Measurements from ENCODE around the gene KCTD21. TPM values are rescaled to one million over a fixed set of nuclear protein-coding genes. Genes with fewer than 3 reads are reported as not detected.

Gene KCTD21
- total RNA-seq, 1 experiment from 2014 or later = 9.4 TPM

- no peak overlapping the region for H3K27ac ChIP-seq (ENCODE audit: low read length)
- DNase-seq = no peak
- H3K79me2 ChIP-seq (ENCODE audit: low read length) = 0 out of 2 replicates have a peak, but pooled peaks cover 6% of the 10 kb centered on the region
- H3K9me2 ChIP-seq (replicated peaks; ENCODE audit: low read length) = no peaks in the 10 kb centered on the region
- H2AFZ ChIP-seq (ENCODE audit: low read length) = no peak overlapping the region
- H3K9ac ChIP-seq (ENCODE audit: low read length) = no peak overlapping the region
- H3K36me3 ChIP-seq (ENCODE audit: low read depth, low read length) = peaks cover 7% of the 10 kb centered on the region
- H4K20me1 ChIP-seq (ENCODE audit: low read length) = no peaks in the 10 kb centered on the region
- no peak overlapping the region for H3K4me2 ChIP-seq (ENCODE audit: low read length)
- CTCF ChIA-PET = no interaction called here
- H3K9me3 ChIP-seq (ENCODE audit: low read length) = no peaks in the 10 kb centered on the region
- no peak for TF ChIP-seq EZH2 (IDR thresholded peaks at IDR 0.05; ENCODE audit: low read length, unreplicated experiment)
- no peak for TF ChIP-seq CTCF (conservative IDR thresholded peaks at IDR 0.05; ENCODE audit: low read depth, low read length)
- TF ChIP-seq EZH2phosphoT487 (IDR thresholded peaks at IDR 0.05; ENCODE audit: borderline replicate concordance, low read length) = no peak
- intact Hi-C loops (cut with micrococcal nuclease) = no loop called here
- no peak overlapping the region for H3K4me3 ChIP-seq (ENCODE audit: low read length)
- no peaks in the 10 kb centered on the region for H3F3A ChIP-seq (ENCODE audit: low read length, unreplicated experiment)
- peaks cover 11% of the 10 kb centered on the region for H3K4me1 ChIP-seq (ENCODE audit: insufficient read depth, low read length)
- no TSS peak for BruUV-seq (replicated peaks)
- H3K27me3 ChIP-seq (ENCODE audit: low read length) = no peaks in the 10 kb centered on the region
- POLR2A ChIA-PET (ENCODE audit: unreplicated experiment) = no interaction called here
- no peak for ATAC-seq
These were observed 25.3 kb upstream of the KCTD21 start for GRCh38 chr11:78213526-78214330.

DNA sequence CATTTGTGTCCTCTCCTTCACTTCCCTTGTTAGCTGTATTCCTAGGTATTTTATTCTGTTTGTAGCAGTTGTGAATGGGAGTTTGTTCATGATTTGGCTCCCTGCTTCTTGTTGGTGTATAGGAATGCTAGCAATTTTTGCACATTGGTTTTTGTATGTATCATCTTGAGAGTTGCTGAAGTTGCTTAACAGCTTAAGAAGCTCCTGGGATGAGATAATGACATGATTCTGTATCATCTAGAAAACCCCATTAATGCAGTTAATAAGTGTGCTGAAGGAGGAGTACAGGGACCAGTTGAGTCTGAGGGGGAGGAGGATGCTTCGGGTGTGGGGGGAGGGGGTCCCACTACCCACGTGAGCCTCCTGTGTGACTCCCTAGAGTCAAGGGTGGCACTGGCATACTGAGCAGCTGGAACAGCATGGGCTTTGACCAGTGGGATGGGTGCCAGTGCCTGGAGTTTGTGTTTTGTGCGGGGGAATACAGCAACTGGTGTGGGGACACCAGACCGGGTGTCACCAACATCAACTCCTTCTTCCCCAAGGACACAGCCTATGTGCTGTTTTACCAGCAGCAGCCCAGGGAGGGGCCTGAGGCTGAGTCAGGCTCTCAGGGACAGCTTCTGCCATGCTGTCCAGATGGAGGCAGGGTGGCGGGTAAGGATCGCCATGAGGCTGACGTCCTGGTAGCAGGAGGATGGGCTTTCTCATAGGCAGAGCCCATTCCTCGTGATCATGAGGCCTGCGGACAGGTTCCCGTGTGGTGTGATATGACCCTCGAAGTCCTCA, 24.4 kb upstream of the KCTD21 start:
- POLR2A ChIA-PET (ENCODE audit: unreplicated experiment) = no interaction called here
- Histone ChIP-seq H3K27ac (ENCODE audit: low read length) (no peak overlapping the region), H3K27me3 (ENCODE audit: low read length) (no peaks in the 10 kb centered on the region), H2AFZ (ENCODE audit: low read length) (no peak overlapping the region), H4K20me1 (ENCODE audit: low read length) (no peaks in the 10 kb centered on the region), H3K4me3 (ENCODE audit: low read length) (no peak overlapping the region), H3K36me3 (ENCODE audit: low read depth, low read length) (peaks cover 7% of the 10 kb centered on the region), H3K9me3 (ENCODE audit: low read length) (no peaks in the 10 kb centered on the region), H3K79me2 (ENCODE audit: low read length) (0 out of 2 replicates have a peak, but pooled peaks cover 6% of the 10 kb centered on the region), H3K4me2 (ENCODE audit: low read length) (no peak overlapping the region), H3F3A (ENCODE audit: low read length, unreplicated experiment) (no peaks in the 10 kb centered on the region), H3K9me2 (replicated peaks; ENCODE audit: low read length) (no peaks in the 10 kb centered on the region), H3K9ac (ENCODE audit: low read length) (no peak overlapping the region), H3K4me1 (ENCODE audit: insufficient read depth, low read length) (peaks cover 11% of the 10 kb centered on the region)
- DNase-seq (no peak), ATAC-seq (no peak)
- intact Hi-C loops (cut with micrococcal nuclease) = no loop called here
- CTCF ChIA-PET = no interaction called here
- no peak for TF ChIP-seq CTCF (conservative IDR thresholded peaks at IDR 0.05; ENCODE audit: low read depth, low read length)
- TF ChIP-seq EZH2 (IDR thresholded peaks at IDR 0.05; ENCODE audit: low read length, unreplicated experiment) = no peak
- no peak for TF ChIP-seq EZH2phosphoT487 (IDR thresholded peaks at IDR 0.05; ENCODE audit: borderline replicate concordance, low read length)
- no TSS peak for BruUV-seq (replicated peaks)
